GM12872 (cell line): ENCODE measurements around the gene AGTR2.

Experiments used
- CTCF ChIP-seq: IDR thresholded peaks from 3 replicates; pipeline ENCODE4 v1.5.1; 2011; ENCODE audit warnings: low read depth, mild to moderate bottlenecking, low read length, moderate library complexity; ENCODE audit not compliant: insufficient read depth

The AGTR2 gene

GRCh38 chrX:116170511-116170910, at the start of gene AGTR2:
Gene AGTR2 (plus strand): TSS chrX:116170744. CDS start chrX:116172281, 1,537 bp downstream.
- TF ChIP-seq CTCF, result no peak

GRCh38 chrX:116135277-116135676, 35.3 kb upstream of the AGTR2 start:
- no peak for TF ChIP-seq CTCF

GRCh38 chrX:116142976-116143375, 27.6 kb upstream of the AGTR2 start:
- TF ChIP-seq CTCF, result no peak

- TF ChIP-seq CTCF, result no peak
Measured at GRCh38 chrX:116172976-116173375, 2.4 kb downstream of the AGTR2 start.

- TF ChIP-seq CTCF, result no peak
Measured at GRCh38 chrX:116181300-116181699, 10.8 kb downstream of the AGTR2 start.

GRCh38 chrX:116185163-116185562, 14.6 kb downstream of the AGTR2 start:
- no peak for TF ChIP-seq CTCF

GRCh38 chrX:116194649-116195048, 24.1 kb downstream of the AGTR2 start:
- no peak for TF ChIP-seq CTCF

GRCh38 chrX:116198235-116198634, 27.7 kb downstream of the AGTR2 start:
- no peak for TF ChIP-seq CTCF
